ENCODE data around the gene SEPTIN8. TPM values are rescaled to one million over a fixed set of nuclear protein-coding genes. Genes with fewer than 3 reads are reported as not detected.

SEPTIN8 gene
- total RNA-seq, 4 donors from 2014 or later = 27.6 to 42.1 (median 29.7) TPM

- DNase-seq (ENCODE audit: low spot score) = no peak
- no peak for TF ChIP-seq CTCF (IDR thresholded peaks at IDR 0.05)
- no peak for ATAC-seq (ENCODE audit: low FRiP score)
These were observed 12.2 kb upstream of the SEPTIN8 start for GRCh38 chr5:132788990-132789886.

- ATAC-seq (ENCODE audit: low FRiP score) (no peak), DNase-seq (ENCODE audit: low spot score) (no peak)
- TF ChIP-seq CTCF (IDR thresholded peaks at IDR 0.05) = no peak
These were observed 11.5 kb upstream of the SEPTIN8 start for GRCh38 chr5:132788508-132788907.

GRCh38 chr5:132787076-132787475 lies 10.0 kb upstream of the SEPTIN8 start:
- no peak for DNase-seq (ENCODE audit: low spot score)
- ATAC-seq (ENCODE audit: low FRiP score) = no peak
- TF ChIP-seq CTCF (IDR thresholded peaks at IDR 0.05) = no peak

GRCh38 chr5:132785864-132786263 lies 8.8 kb upstream of the SEPTIN8 start:
- no peak for DNase-seq (ENCODE audit: low spot score)
- TF ChIP-seq CTCF (IDR thresholded peaks at IDR 0.05) = no peak
- no peak for ATAC-seq (ENCODE audit: low FRiP score)

GRCh38 chr5:132785365-132785764 lies 8.3 kb upstream of the SEPTIN8 start:
- no peak for ATAC-seq (ENCODE audit: low FRiP score)
- no peak for TF ChIP-seq CTCF (IDR thresholded peaks at IDR 0.05)
- DNase-seq (ENCODE audit: low spot score) = no peak

GRCh38 chr5:132782101-132782500 lies 5.1 kb upstream of the SEPTIN8 start:
- TF ChIP-seq CTCF (IDR thresholded peaks at IDR 0.05) = no peak
- ATAC-seq (ENCODE audit: low FRiP score) = no peak
- no peak for DNase-seq (ENCODE audit: low spot score)

- DNase-seq (ENCODE audit: low spot score) = no peak
- ATAC-seq (ENCODE audit: low FRiP score) = no peak
- no peak for TF ChIP-seq CTCF (IDR thresholded peaks at IDR 0.05)
These were observed 4.0 kb upstream of the SEPTIN8 start for GRCh38 chr5:132781029-132781428.

Measured in omental fat pad (tissue), 4 donors.